ENCODE results near the gene NUDCD2.

- TF ChIP-seq, protein P1, sequence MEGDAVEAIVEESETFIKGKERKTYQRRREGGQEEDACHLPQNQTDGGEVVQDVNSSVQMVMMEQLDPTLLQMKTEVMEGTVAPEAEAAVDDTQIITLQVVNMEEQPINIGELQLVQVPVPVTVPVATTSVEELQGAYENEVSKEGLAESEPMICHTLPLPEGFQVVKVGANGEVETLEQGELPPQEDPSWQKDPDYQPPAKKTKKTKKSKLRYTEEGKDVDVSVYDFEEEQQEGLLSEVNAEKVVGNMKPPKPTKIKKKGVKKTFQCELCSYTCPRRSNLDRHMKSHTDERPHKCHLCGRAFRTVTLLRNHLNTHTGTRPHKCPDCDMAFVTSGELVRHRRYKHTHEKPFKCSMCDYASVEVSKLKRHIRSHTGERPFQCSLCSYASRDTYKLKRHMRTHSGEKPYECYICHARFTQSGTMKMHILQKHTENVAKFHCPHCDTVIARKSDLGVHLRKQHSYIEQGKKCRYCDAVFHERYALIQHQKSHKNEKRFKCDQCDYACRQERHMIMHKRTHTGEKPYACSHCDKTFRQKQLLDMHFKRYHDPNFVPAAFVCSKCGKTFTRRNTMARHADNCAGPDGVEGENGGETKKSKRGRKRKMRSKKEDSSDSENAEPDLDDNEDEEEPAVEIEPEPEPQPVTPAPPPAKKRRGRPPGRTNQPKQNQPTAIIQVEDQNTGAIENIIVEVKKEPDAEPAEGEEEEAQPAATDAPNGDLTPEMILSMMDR (IDR thresholded peaks at IDR 0.05; ENCODE audit: low read length), result no peak
- TF ChIP-seq EZH2phosphoT487 (IDR thresholded peaks at IDR 0.05; ENCODE audit: low read length), result no peak
Measured at GRCh38 chr5:163502521-163502920, 42.6 kb upstream of the NUDCD2 start.

Data from MM.1S (cell line).